HEK293 (cell line): ENCODE measurements around the gene CAPN12.
"Not testable (repeated sequence)": the region's sequence is repeated elsewhere in the genome, so short reads cannot be mapped to it uniquely, and the experiment has no call there.

Source experiments
- CTCF ChIA-PET: fragments of 350-600 bp; formaldehyde crosslinking; extraction: SDS; loops from one replicate; lab custom pipeline; 2021; ENCODE audit warnings: antibody characterized with exemption; lab: Yijun Ruan, JAX
- POLR2A ChIA-PET: fragments of 300-600 bp; formaldehyde crosslinking; extraction: SDS; loops from one replicate; lab custom pipeline; 2020; ENCODE audit warnings: antibody characterized with exemption, inconsistent platforms; lab: Yijun Ruan, JAX
- H3K27ac ChIP-seq: fragments of 200-500 bp; sonication (Bioruptor generic); 2 replicates; pipeline ENCODE4 v1.5.1; 2014; ENCODE audit warnings: low read depth, low read length, control low read depth, inconsistent platforms; ENCODE audit errors: extremely low read depth
- H3K36me3 ChIP-seq, 2 experiments: fragments of 200-500 bp in 1 of 2; sonication (Bioruptor generic) in 1 of 2; 1 replicate in 1 of 2; 2 replicates in 1 of 2; pipeline ENCODE4 v1.5.1; 2014 to 2017; ENCODE audit warnings: inconsistent platforms in 2 of 2, low read length in 2 of 2; ENCODE audit not compliant: control insufficient read depth in 2 of 2, insufficient read depth in 1 of 2
- H3K4me1 ChIP-seq: fragments of 200-500 bp; sonication (Bioruptor generic); 2 replicates; pipeline ENCODE4 v1.5.1; 2014; ENCODE audit warnings: mild to moderate bottlenecking, low read length, inconsistent platforms; ENCODE audit not compliant: control insufficient read depth, insufficient read depth
- H3K4me3 ChIP-seq: 2 replicates; pipeline ENCODE4 v1.5.1; 2011; ENCODE audit warnings: low read depth, mild to moderate bottlenecking, control low read depth, low read length, moderate library complexity
- H3K9me3 ChIP-seq: fragments of 200-500 bp; sonication (Bioruptor generic); 2 replicates; pipeline ENCODE4 v1.5.1; 2014; ENCODE audit warnings: low read depth, low read length, inconsistent platforms; ENCODE audit not compliant: control insufficient read depth, insufficient read depth
- INSM2 ChIP-seq: fragments of 450-650 bp; formaldehyde crosslinking; IDR thresholded peaks from 2 replicates; pipeline ENCODE4 v1.5.1; 2016; ENCODE audit warnings: missing biosample characterization, missing genetic modification characterization
- KLF1 ChIP-seq: fragments of 450-650 bp; formaldehyde crosslinking; IDR thresholded peaks from 2 replicates; pipeline ENCODE4 v1.5.1; 2016; ENCODE audit warnings: missing biosample characterization, missing genetic modification characterization
- OSR2 ChIP-seq: fragments of 450-650 bp; formaldehyde crosslinking; IDR thresholded peaks from 2 replicates; pipeline ENCODE4 v1.5.1; 2016; ENCODE audit warnings: missing biosample characterization, missing genetic modification characterization
- TCF7L2 ChIP-seq: IDR thresholded peaks from 2 replicates; pipeline ENCODE4 v1.6.1; 2011; ENCODE audit warnings: low read depth, mild to moderate bottlenecking, inconsistent platforms, low read length, moderate library complexity, borderline replicate concordance
- TSHZ1 ChIP-seq: fragments of 450-650 bp; formaldehyde crosslinking; IDR thresholded peaks from 2 replicates; pipeline ENCODE4 v1.5.1; 2016; ENCODE audit warnings: missing biosample characterization, missing genetic modification characterization, borderline replicate concordance
- YY2 ChIP-seq: fragments of 450-650 bp; formaldehyde crosslinking; IDR thresholded peaks from 2 replicates; pipeline ENCODE4 v1.5.1; 2016; ENCODE audit warnings: missing biosample characterization, missing genetic modification characterization
- ZFP3 ChIP-seq: fragments of 450-650 bp; formaldehyde crosslinking; IDR thresholded peaks from 2 replicates; pipeline ENCODE4 v1.5.1; 2016; ENCODE audit warnings: low read depth, missing biosample characterization, missing genetic modification characterization
- ZNF132 ChIP-seq: fragments of 450-650 bp; formaldehyde crosslinking; IDR thresholded peaks from 2 replicates; pipeline ENCODE4 v1.5.1; 2017; ENCODE audit warnings: missing biosample characterization, missing genetic modification characterization, borderline replicate concordance
- ZNF175 ChIP-seq: fragments of 450-650 bp; formaldehyde crosslinking; IDR thresholded peaks from 2 replicates; pipeline ENCODE4 v1.5.1; 2016; ENCODE audit warnings: missing biosample characterization, missing genetic modification characterization
- ZNF292 ChIP-seq: fragments of 450-650 bp; formaldehyde crosslinking; IDR thresholded peaks from 2 replicates; pipeline ENCODE4 v1.5.1; 2016; ENCODE audit warnings: low read depth, missing biosample characterization, missing genetic modification characterization, borderline replicate concordance
- ZNF37A ChIP-seq: fragments of 450-650 bp; IDR thresholded peaks from 2 replicates; pipeline ENCODE4 v1.5.1; 2018; ENCODE audit warnings: missing biosample characterization, missing genetic modification characterization
- ZNF514 ChIP-seq: fragments of 450-650 bp; formaldehyde crosslinking; IDR thresholded peaks from 2 replicates; pipeline ENCODE4 v1.5.1; 2016; ENCODE audit warnings: missing biosample characterization, missing genetic modification characterization
- ZNF530 ChIP-seq: fragments of 450-650 bp; formaldehyde crosslinking; IDR thresholded peaks from 2 replicates; pipeline ENCODE4 v1.5.1; 2016; ENCODE audit warnings: low read depth, missing biosample characterization, missing genetic modification characterization
- ZNF560 ChIP-seq: fragments of 450-650 bp; formaldehyde crosslinking; IDR thresholded peaks from 2 replicates; pipeline ENCODE4 v1.5.1; 2017; ENCODE audit warnings: missing biosample characterization, missing genetic modification characterization, borderline replicate concordance
- ZNF580 ChIP-seq: fragments of 450-650 bp; formaldehyde crosslinking; IDR thresholded peaks from 2 replicates; pipeline ENCODE4 v1.5.1; 2016; ENCODE audit warnings: missing biosample characterization, missing genetic modification characterization
- ZNF596 ChIP-seq: fragments of 450-650 bp; IDR thresholded peaks from 2 replicates; pipeline ENCODE4 v1.5.0; 2018; ENCODE audit warnings: missing biosample characterization, mild to moderate bottlenecking, missing genetic modification characterization, moderate library complexity
- ZNF658 ChIP-seq: fragments of 450-650 bp; formaldehyde crosslinking; IDR thresholded peaks from 2 replicates; pipeline ENCODE4; 2016; ENCODE audit warnings: missing biosample characterization, missing genetic modification characterization
- ZSCAN16 ChIP-seq: fragments of 450-650 bp; formaldehyde crosslinking; IDR thresholded peaks from 2 replicates; pipeline ENCODE4 v1.5.1; 2016; ENCODE audit warnings: missing biosample characterization, missing genetic modification characterization

CAPN12 gene

GRCh38 chr19:38759590-38760003 lies 15.3 kb upstream of the CAPN12 start:
- TF ChIP-seq ZNF596 (tag by site-specific recombination) (no peak), ZFP3 (no peak), ZNF530 (tag by site-specific recombination) (no peak), ZNF175 (tag by site-specific recombination) (no peak), ZNF580 (tag by site-specific recombination) (no peak), ZNF658 (tag by site-specific recombination) (no peak), TSHZ1 (tag by site-specific recombination) (no peak), YY2 (no peak), INSM2 (tag by site-specific recombination) (no peak), TCF7L2 (no peak), ZSCAN16 (tag by site-specific recombination) (no peak), ZNF292 (tag by site-specific recombination) (no peak), KLF1 (tag by site-specific recombination) (no peak), ZNF514 (tag by site-specific recombination) (no peak), ZNF37A (tag by site-specific recombination) (no peak), OSR2 (tag by site-specific recombination) (no peak), ZNF560 (no peak), ZNF132 (tag by site-specific recombination) (no peak)
- H3K9me3 ChIP-seq = 0 out of 2 replicates have a peak, but pooled peaks cover 4% of the 10 kb centered on the region
- CTCF ChIA-PET = interaction anchor here (0.6 to 1.0 kb wide), 2 partner anchors 12 to 128 kb away, joined by 3 to 4 read pairs; no protein-coding TSS in a partner anchor
- no peak overlapping the region for H3K4me3 ChIP-seq
- no peaks in the 10 kb centered on the region; a peak in 1 of 3 replicates for H3K36me3 ChIP-seq
- H3K27ac ChIP-seq = no peak overlapping the region
- POLR2A ChIA-PET = interaction anchor here (0.6 to 1.1 kb wide), 2 partner anchors 17 to 76 kb away, joined by 3 to 4 read pairs; no protein-coding TSS in a partner anchor
- H3K4me1 ChIP-seq = no peaks in the 10 kb centered on the region

- H3K27ac ChIP-seq, H3K4me1 ChIP-seq, H3K36me3 ChIP-seq, H3K9me3 ChIP-seq, H3K4me3 ChIP-seq: not testable (repeated sequence)
- ChIA-PET POLR2A (interaction anchor here (0.6 kb wide), 1 partner anchor 107 kb away, joined by 3 read pairs; the partner anchor contains the start of gene ACTN4), CTCF (interaction anchor here (1.0 kb wide), 1 partner anchor 15 kb away, joined by 5 read pairs; no protein-coding TSS in a partner anchor)
Measured at GRCh38 chr19:38754196-38754595, 9.9 kb upstream of the CAPN12 start.

- H3K9me3 ChIP-seq, CTCF ChIA-PET, H3K36me3 ChIP-seq, H3K4me1 ChIP-seq, H3K4me3 ChIP-seq, H3K27ac ChIP-seq: not testable (repeated sequence)
- POLR2A ChIA-PET = interaction anchor here (0.6 kb wide), 1 partner anchor 106 kb away, joined by 3 read pairs; the partner anchor contains the start of gene ACTN4
Measured at GRCh38 chr19:38753783-38754182, 9.5 kb upstream of the CAPN12 start.
